HG03039 (cell line): ENCODE measurements around the gene TBCA.

Experiments
- ATAC-seq: cut with Tn5 transposase; IDR thresholded peaks from one replicate; pipeline ENCODE4 v1.9.1; 2021; ENCODE audit warnings: mild to moderate bottlenecking, moderate library complexity; ENCODE audit not compliant: unreplicated experiment

The TBCA gene

GRCh38 chr5:77644371-77645157 is 131.6 kb downstream of the TBCA start:
- ATAC-seq, result no peak

GRCh38 chr5:77643654-77644370 is 132.3 kb downstream of the TBCA start:
- no peak for ATAC-seq

GRCh38 chr5:77642738-77643653 is 133.1 kb downstream of the TBCA start:
- ATAC-seq, result no peak

- no peak for ATAC-seq
These were observed 134.0 kb downstream of the TBCA start for GRCh38 chr5:77641963-77642737.

GRCh38 chr5:77641397-77641943 is 134.7 kb downstream of the TBCA start:
- no peak for ATAC-seq
